Neural cell (in vitro differentiated cells): ENCODE measurements around the gene FAM98B. TPM values are rescaled to one million over a fixed set of nuclear protein-coding genes. Genes with fewer than 3 reads are reported as not detected.

Experiments used
- H2AFZ ChIP-seq: fragments of 200-600, 300-800 bp; sonication (generic), shearing (Covaris generic); 2 replicates; pipeline ENCODE4 v1.6.0; 2014; ENCODE audit warnings: low read depth, mild to moderate bottlenecking, antibody characterized with exemption, low read length, moderate library complexity
- H3F3A ChIP-seq: fragments of 200-600 bp; shearing (Covaris generic); 2 replicates; pipeline ENCODE4 v1.6.1; 2016; ENCODE audit warnings: mild to moderate bottlenecking, moderate library complexity, mixed read lengths, antibody characterized with exemption, low read length; ENCODE audit not compliant: insufficient read depth, poor library complexity, severe bottlenecking
- H3K27ac ChIP-seq: fragments of 200-600, 300-800 bp; sonication (generic), shearing (Covaris generic); 2 replicates; pipeline ENCODE4 v1.5.1; 2014; ENCODE audit warnings: mild to moderate bottlenecking, low read length, moderate library complexity
- H3K27me3 ChIP-seq: fragments of 300-800, 200-600 bp; sonication (generic), shearing (Covaris generic); 2 replicates; pipeline ENCODE4 v1.6.0; 2014; ENCODE audit warnings: mild to moderate bottlenecking, low read depth, low read length, moderate library complexity; ENCODE audit not compliant: insufficient read depth
- H3K36me3 ChIP-seq: fragments of 300-800, 200-600 bp; sonication (generic), shearing (Covaris generic); 2 replicates; pipeline ENCODE4 v1.5.1; 2014; ENCODE audit warnings: mild to moderate bottlenecking, antibody characterized with exemption, low read length, moderate library complexity; ENCODE audit not compliant: insufficient read depth
- H3K4me2 ChIP-seq: fragments of 300-800, 200-600 bp; sonication (generic), shearing (Covaris generic); 2 replicates; pipeline ENCODE4 v1.6.0; 2014; ENCODE audit warnings: mild to moderate bottlenecking, low read length
- H3K4me3 ChIP-seq: fragments of 300-800, 200-600 bp; sonication (generic), shearing (Covaris generic); 2 replicates; pipeline ENCODE4 v1.5.1; 2014; ENCODE audit warnings: mild to moderate bottlenecking, low read length, moderate library complexity
- H3K79me2 ChIP-seq: fragments of 200-600 bp; shearing (Covaris generic); replicated peaks from 2 replicates; pipeline ENCODE4 v1.6.0; 2014; ENCODE audit warnings: mild to moderate bottlenecking, low read length, moderate library complexity; ENCODE audit not compliant: insufficient read depth
- H3K9ac ChIP-seq: fragments of 300-800, 200-600 bp; sonication (generic), shearing (Covaris generic); 2 replicates; pipeline ENCODE4 v1.6.1; 2016; ENCODE audit warnings: mild to moderate bottlenecking, low read length, mixed read lengths
- H3K9me2 ChIP-seq: fragments of 200-600 bp; shearing (Covaris generic); 2 replicates; pipeline ENCODE4 v1.6.1; 2016; ENCODE audit warnings: mild to moderate bottlenecking, low read length, mixed read lengths; ENCODE audit not compliant: insufficient read depth
- H3K9me3 ChIP-seq: fragments of 200-600, 300-800 bp; sonication (generic), shearing (Covaris generic); 2 replicates; pipeline ENCODE4 v1.6.1; 2016; ENCODE audit warnings: mild to moderate bottlenecking, mixed run types, low read length, moderate library complexity, mixed read lengths
- H4K20me1 ChIP-seq: fragments of 200-600 bp; shearing (Covaris generic); 2 replicates; pipeline ENCODE4 v1.6.1; 2016; ENCODE audit warnings: mild to moderate bottlenecking, mixed run types; ENCODE audit not compliant: insufficient read depth
- EP300 ChIP-seq: fragments of 450-650 bp; conservative IDR thresholded peaks from 2 replicates; pipeline ENCODE4 v1.6.1; 2014; ENCODE audit warnings: antibody characterized with exemption, mild to moderate bottlenecking, moderate library complexity; ENCODE audit not compliant: poor library complexity, severe bottlenecking
- EZH2 ChIP-seq: fragments of 200-600, 300-800 bp; shearing (Covaris generic), sonication (generic); IDR thresholded peaks from 2 replicates; pipeline ENCODE4 v1.6.1; 2014; ENCODE audit warnings: antibody characterized with exemption, low read length, borderline replicate concordance, mild to moderate bottlenecking; ENCODE audit not compliant: insufficient read depth, poor library complexity, severe bottlenecking
- MXI1 ChIP-seq: fragments of 450-650 bp; conservative IDR thresholded peaks from 2 replicates; pipeline ENCODE4 v1.6.1; 2014; ENCODE audit warnings: antibody characterized with exemption, mild to moderate bottlenecking; ENCODE audit not compliant: poor library complexity, severe bottlenecking
- POLR2AphosphoS5 ChIP-seq: IDR thresholded peaks from 2 replicates; pipeline ENCODE4 v1.6.1; 2012
- RAD21 ChIP-seq: fragments of 450-650 bp; conservative IDR thresholded peaks from 2 replicates; pipeline ENCODE4 v1.6.1; 2014; ENCODE audit warnings: antibody characterized with exemption, mild to moderate bottlenecking, moderate library complexity
- SMC3 ChIP-seq: fragments of 450-650 bp; conservative IDR thresholded peaks from 2 replicates; pipeline ENCODE4 v1.6.1; 2014; ENCODE audit warnings: antibody characterized with exemption, mild to moderate bottlenecking, moderate library complexity; ENCODE audit not compliant: poor library complexity
- TAF1 ChIP-seq: IDR thresholded peaks from 2 replicates; pipeline ENCODE4 v1.6.1; 2012; ENCODE audit warnings: low read depth
- polyA plus RNA-seq: library from polyadenylated mRNA; depleted of rRNA; stranded (reverse); fragments of >200 nt; gene quantifications from 2 replicates; pipeline ENCODE4 v1.2.3, GENCODE V29; 2014
- TF ChIP-seq, protein P1 (sequence below): IDR thresholded peaks from 2 replicates; pipeline ENCODE4 v1.6.1; 2012; ENCODE audit warnings: borderline replicate concordance
- TF ChIP-seq, protein P2 (sequence below): fragments of 450-650 bp; IDR thresholded peaks from 2 replicates; pipeline ENCODE4 v1.5.1; 2014; ENCODE audit warnings: antibody characterized with exemption, mild to moderate bottlenecking, moderate library complexity; ENCODE audit not compliant: poor library complexity, severe bottlenecking

Gene FAM98B
- polyA plus RNA-seq, 1 donor from 2014 or later = 12.7 TPM

- no peaks in the 10 kb centered on the region for H3K36me3 ChIP-seq
- no peaks in the 10 kb centered on the region for H3K27me3 ChIP-seq
- H3K27ac ChIP-seq = no peak overlapping the region
- no peak overlapping the region for H3K4me2 ChIP-seq
- H4K20me1 ChIP-seq = no peaks in the 10 kb centered on the region
- no peaks in the 10 kb centered on the region for H3K9me3 ChIP-seq
- TF ChIP-seq EP300 (no peak), POLR2AphosphoS5 (no peak), EZH2 (no peak), TAF1 (no peak), MXI1 (no peak), RAD21 (no peak), SMC3 (no peak)
- TF ChIP-seq, protein P1, sequence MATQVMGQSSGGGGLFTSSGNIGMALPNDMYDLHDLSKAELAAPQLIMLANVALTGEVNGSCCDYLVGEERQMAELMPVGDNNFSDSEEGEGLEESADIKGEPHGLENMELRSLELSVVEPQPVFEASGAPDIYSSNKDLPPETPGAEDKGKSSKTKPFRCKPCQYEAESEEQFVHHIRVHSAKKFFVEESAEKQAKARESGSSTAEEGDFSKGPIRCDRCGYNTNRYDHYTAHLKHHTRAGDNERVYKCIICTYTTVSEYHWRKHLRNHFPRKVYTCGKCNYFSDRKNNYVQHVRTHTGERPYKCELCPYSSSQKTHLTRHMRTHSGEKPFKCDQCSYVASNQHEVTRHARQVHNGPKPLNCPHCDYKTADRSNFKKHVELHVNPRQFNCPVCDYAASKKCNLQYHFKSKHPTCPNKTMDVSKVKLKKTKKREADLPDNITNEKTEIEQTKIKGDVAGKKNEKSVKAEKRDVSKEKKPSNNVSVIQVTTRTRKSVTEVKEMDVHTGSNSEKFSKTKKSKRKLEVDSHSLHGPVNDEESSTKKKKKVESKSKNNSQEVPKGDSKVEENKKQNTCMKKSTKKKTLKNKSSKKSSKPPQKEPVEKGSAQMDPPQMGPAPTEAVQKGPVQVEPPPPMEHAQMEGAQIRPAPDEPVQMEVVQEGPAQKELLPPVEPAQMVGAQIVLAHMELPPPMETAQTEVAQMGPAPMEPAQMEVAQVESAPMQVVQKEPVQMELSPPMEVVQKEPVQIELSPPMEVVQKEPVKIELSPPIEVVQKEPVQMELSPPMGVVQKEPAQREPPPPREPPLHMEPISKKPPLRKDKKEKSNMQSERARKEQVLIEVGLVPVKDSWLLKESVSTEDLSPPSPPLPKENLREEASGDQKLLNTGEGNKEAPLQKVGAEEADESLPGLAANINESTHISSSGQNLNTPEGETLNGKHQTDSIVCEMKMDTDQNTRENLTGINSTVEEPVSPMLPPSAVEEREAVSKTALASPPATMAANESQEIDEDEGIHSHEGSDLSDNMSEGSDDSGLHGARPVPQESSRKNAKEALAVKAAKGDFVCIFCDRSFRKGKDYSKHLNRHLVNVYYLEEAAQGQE = no peak
- TF ChIP-seq, protein P2, sequence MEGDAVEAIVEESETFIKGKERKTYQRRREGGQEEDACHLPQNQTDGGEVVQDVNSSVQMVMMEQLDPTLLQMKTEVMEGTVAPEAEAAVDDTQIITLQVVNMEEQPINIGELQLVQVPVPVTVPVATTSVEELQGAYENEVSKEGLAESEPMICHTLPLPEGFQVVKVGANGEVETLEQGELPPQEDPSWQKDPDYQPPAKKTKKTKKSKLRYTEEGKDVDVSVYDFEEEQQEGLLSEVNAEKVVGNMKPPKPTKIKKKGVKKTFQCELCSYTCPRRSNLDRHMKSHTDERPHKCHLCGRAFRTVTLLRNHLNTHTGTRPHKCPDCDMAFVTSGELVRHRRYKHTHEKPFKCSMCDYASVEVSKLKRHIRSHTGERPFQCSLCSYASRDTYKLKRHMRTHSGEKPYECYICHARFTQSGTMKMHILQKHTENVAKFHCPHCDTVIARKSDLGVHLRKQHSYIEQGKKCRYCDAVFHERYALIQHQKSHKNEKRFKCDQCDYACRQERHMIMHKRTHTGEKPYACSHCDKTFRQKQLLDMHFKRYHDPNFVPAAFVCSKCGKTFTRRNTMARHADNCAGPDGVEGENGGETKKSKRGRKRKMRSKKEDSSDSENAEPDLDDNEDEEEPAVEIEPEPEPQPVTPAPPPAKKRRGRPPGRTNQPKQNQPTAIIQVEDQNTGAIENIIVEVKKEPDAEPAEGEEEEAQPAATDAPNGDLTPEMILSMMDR = no peak
- H3K79me2 ChIP-seq = no peaks in the 10 kb centered on the region
- H3F3A ChIP-seq = no peaks in the 10 kb centered on the region
- no peak overlapping the region for H3K9ac ChIP-seq
- H2AFZ ChIP-seq = no peak overlapping the region
- no peaks in the 10 kb centered on the region for H3K9me2 ChIP-seq
- H3K4me3 ChIP-seq = no peak overlapping the region
Observed at GRCh38 chr15:38499651-38500050, 45.7 kb downstream of the FAM98B start.

DNA sequence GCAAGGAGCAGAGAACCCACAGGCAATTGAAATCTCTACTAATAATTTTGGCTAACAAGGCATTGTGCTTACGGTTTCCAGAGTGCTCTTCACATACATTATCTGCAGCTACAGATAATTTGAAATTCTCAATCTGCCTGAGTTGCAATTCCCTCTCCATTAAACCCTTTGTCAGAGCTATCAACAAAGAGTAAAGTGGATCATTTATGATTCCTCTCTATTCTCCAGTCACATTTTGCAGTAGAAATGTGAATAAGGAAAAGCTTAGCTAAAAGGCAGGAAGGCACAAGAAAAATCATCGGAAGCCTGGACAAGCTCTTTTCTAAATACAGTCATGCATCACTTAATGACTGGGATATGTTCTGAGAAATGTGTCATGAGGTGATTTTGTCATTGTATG, 49.6 kb downstream of the FAM98B start:
- Histone ChIP-seq H3K9me3 (no peaks in the 10 kb centered on the region), H3K27ac (peak overlapping the region; percentile 86), H3F3A (peaks cover 5% of the 10 kb centered on the region), H2AFZ (no peak overlapping the region), H3K9me2 (no peaks in the 10 kb centered on the region), H3K27me3 (no peaks in the 10 kb centered on the region), H3K36me3 (no peaks in the 10 kb centered on the region), H4K20me1 (no peaks in the 10 kb centered on the region), H3K9ac (peak overlapping the region; percentile 29), H3K4me3 (peak overlapping the region; percentile 31), H3K79me2 (no peaks in the 10 kb centered on the region), H3K4me2 (peak overlapping the region; percentile 38)
- no peak for TF ChIP-seq EZH2
- TF ChIP-seq, protein P1 = peak; percentile 92
- no peak for TF ChIP-seq SMC3
- no peak for TF ChIP-seq MXI1
- no peak for TF ChIP-seq TAF1
- TF ChIP-seq POLR2AphosphoS5 = peak; percentile 78
- peak; percentile 84 for TF ChIP-seq EP300
